Peyer's patch (tissue), 4 donors: Measurements from ENCODE around the gene PIK3IP1.

ENCODE experiments used
- POLR2A ChIP-seq, 2 donors: fragments of 450-650 bp; IDR thresholded peaks; one replicate each; pipeline ENCODE4 v1.5.1; 2017; ENCODE audit warnings: antibody characterized with exemption in 2 of 2, mild to moderate bottlenecking in 2 of 2, moderate library complexity in 2 of 2
- TF ChIP-seq, protein P1 (sequence below), 6 experiments: fragments of 450-650 bp in 4 of 6; fragments of 200-600 bp in 2 of 6; sonication (generic) in 1 of 6; IDR thresholded peaks; one replicate each; pipeline ENCODE4 v1.5.1; 2017 to 2019; ENCODE audit warnings: antibody characterized with exemption in 6 of 6, mild to moderate bottlenecking in 3 of 6, moderate library complexity in 1 of 6

DNA sequence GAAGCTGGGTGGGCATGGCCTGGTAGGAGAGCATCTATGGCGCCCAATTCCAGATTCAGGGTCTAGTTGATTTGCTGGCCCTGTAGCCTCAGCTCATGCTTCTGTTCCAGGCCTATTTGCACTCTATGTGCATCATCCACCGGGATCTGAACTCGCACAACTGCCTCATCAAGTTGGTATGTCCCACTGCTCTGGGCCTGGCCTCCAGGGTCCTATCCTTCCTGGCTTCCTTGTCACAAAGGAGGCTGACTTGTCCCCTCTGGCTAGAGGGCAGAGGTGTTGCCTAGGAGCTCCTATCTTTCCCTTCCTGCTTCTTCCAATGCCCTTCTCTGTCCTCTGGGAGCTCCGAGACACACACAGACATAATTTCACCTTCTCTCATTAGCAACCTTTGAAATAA lies 21.3 kb downstream of the PIK3IP1 start:
- TF ChIP-seq, protein P1, sequence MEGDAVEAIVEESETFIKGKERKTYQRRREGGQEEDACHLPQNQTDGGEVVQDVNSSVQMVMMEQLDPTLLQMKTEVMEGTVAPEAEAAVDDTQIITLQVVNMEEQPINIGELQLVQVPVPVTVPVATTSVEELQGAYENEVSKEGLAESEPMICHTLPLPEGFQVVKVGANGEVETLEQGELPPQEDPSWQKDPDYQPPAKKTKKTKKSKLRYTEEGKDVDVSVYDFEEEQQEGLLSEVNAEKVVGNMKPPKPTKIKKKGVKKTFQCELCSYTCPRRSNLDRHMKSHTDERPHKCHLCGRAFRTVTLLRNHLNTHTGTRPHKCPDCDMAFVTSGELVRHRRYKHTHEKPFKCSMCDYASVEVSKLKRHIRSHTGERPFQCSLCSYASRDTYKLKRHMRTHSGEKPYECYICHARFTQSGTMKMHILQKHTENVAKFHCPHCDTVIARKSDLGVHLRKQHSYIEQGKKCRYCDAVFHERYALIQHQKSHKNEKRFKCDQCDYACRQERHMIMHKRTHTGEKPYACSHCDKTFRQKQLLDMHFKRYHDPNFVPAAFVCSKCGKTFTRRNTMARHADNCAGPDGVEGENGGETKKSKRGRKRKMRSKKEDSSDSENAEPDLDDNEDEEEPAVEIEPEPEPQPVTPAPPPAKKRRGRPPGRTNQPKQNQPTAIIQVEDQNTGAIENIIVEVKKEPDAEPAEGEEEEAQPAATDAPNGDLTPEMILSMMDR (IDR thresholded peaks at IDR 0.05), result no peak
- TF ChIP-seq POLR2A (IDR thresholded peaks at IDR 0.05), result no peak
